Loucy (cell line): ENCODE data around the gene TOX2.

Source experiments
- EZH2phosphoT487 ChIP-seq: fragments of 200-600 bp; IDR thresholded peaks from 2 replicates; pipeline ENCODE4 v1.6.1; 2018; ENCODE audit warnings: antibody characterized with exemption, mild to moderate bottlenecking, moderate library complexity, borderline replicate concordance
- TF ChIP-seq, protein P1 (sequence below): fragments of 200-600 bp; sonication (generic); conservative IDR thresholded peaks from 2 replicates; pipeline ENCODE4 v1.5.1; 2014; ENCODE audit warnings: mild to moderate bottlenecking, antibody characterized with exemption, low read length

DNA sequence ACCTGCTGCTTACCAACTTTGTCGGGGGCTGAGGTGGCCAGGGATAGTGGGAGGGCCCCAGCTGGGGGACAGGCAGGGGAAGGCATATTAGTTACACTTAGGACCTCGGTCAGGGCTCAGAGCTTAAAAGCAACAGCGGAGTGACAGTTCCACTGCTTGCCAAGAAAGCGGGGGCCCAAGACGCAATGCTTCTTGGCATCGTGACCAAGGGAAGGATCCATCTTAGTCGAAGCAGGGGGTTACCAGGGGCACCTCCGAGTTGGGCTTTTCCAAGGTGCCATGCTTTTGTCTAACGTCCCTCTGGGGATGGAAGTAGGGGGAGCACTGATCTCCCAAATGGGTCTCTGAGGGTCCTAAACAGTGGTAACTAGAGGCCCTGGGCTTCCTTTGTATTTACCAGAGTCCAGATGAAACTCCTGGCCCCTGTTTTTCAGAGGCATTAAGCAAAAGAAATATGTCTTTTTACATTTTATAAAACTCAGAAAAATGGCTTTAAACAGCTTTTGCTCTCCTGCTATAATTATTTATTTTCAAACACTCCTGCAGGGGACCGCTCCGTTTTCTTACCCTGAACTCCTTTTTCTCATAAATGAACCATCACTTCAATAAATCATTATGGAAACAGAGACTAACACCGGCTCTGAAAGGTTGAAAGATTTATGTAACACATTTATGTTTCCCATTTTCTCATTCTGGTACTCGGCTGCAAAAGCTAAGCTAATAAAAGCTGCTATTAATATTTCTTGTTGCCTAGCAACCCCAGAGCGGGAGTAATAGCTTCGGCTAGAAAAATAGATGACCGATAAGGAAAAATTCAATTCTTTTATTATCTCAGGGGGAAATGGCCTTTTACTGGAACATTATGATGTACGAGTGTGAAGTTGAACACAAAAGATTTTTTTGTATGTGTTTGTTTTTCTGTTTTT, 100.4 kb downstream of the TOX2 start:
- TF ChIP-seq, protein P1, sequence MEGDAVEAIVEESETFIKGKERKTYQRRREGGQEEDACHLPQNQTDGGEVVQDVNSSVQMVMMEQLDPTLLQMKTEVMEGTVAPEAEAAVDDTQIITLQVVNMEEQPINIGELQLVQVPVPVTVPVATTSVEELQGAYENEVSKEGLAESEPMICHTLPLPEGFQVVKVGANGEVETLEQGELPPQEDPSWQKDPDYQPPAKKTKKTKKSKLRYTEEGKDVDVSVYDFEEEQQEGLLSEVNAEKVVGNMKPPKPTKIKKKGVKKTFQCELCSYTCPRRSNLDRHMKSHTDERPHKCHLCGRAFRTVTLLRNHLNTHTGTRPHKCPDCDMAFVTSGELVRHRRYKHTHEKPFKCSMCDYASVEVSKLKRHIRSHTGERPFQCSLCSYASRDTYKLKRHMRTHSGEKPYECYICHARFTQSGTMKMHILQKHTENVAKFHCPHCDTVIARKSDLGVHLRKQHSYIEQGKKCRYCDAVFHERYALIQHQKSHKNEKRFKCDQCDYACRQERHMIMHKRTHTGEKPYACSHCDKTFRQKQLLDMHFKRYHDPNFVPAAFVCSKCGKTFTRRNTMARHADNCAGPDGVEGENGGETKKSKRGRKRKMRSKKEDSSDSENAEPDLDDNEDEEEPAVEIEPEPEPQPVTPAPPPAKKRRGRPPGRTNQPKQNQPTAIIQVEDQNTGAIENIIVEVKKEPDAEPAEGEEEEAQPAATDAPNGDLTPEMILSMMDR: no peak
- no peak for TF ChIP-seq EZH2phosphoT487
